COLO829 (cell line): ENCODE data around the gene GSN.

Source experiments
- DNase-seq: peaks from one replicate; pipeline ENCODE4 v3.0.0; 2012; ENCODE audit warnings: low spot score

Gene GSN

GRCh38 chr9:121267689-121268597, at the start of gene GSN:
TSS of gene GSN (plus strand) at chr9:121268162. CDS start at chr9:121301972, 33,810 bp downstream.
- no peak for DNase-seq

GRCh38 chr9:121218357-121219027, 49.5 kb upstream of the GSN start:
- no peak for DNase-seq

DNA sequence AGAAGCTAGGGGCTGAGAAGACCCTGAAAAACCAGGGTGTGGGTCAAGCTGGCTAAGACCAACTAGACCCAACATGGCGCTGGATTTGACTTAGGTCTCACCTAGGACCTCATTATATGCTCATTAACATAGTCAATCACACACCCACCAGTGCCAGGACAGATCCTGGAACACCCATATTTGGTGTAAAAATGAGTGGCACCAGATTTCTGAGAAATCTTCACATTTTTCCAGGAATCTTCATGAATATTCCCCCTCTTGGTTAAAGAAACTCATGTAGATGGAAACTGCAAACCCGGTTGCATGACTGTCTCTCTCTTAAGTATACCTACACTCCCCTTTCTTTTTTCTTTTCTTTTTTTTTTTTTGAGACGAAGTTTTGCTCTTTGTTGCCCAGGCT, 48.4 kb upstream of the GSN start:
- no peak for DNase-seq

DNA sequence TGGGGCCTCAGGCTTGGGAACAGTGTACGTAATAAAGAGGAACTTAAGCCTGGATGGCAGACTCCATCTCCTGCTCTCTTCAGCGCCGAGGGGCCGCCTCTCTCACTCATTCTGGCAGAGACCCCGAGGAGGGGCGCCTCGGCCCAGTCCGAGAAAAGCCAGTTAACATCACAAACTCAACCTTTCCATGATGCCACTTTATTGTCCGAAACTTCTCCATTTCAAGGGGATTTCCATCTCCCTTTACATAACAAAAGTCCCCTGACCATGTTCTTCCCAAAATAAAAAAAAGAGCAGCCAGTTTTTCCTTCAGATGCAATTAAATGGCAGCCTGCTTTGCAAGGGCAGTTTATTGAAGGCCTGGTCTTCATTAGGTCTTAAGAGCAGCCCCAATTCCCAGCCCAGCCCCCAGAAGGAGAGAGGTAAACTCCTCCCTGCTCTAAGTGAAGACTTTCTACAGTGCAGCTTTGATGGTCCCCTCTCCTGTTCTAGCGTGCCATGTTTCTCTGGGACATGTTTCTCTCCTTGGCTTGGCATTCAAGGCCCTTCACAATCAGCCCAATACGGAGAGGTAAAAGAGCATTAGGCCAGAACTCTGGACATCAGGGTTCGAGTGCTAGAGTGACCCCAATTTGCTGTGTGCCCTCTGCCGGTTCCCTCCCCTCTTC, 46.8 kb upstream of the GSN start:
- DNase-seq: no peak

DNA sequence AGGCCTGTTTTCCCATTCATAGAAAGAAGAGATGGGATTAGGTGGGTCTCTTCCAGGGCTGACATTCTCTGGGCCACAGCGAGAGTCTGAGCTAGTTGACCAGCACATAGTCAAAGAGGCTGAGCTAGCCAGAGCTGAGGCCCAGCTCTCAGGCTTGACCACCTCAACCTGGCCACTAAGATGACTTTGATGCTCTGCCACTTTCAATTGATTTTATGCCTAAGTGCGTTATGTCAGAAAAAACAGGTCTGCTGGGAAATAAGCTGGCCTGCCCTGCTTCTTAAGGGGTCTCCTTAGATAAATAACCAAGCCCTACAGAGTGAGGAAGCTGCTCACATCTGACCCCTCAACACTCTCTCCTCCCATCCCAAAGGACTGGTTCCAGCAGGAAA, 46.3 kb upstream of the GSN start:
- DNase-seq: no peak

DNA sequence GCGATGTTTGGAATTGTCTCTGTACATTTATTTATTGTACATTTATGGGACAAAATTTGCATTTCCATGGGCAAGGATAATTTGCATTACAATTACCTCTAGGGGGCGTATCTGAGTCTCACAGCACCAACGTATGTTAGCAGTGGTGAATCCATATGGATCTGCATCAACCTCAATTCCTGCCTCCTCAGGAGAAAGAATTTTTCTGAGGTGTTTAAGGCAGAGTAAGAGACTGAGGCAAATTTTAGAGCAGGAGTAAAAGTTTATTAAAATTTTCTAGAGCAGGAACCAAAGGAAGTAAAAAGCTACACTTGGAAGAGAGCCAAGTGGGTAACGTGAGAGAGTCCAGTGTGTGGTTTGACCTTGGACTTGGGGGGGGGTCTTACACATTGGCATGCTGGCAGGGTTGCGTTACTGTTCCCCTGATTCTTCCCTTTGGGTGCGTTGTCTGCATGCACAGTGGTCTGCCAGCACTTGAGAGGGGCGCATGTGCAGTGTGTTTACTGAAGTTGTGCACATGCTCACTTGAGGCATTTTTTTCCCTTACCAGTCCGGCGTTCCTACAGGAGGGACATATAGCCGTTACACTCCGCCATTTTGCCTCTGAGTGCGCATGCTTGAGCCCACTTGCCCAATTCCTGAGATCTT, 45.3 kb upstream of the GSN start:
- DNase-seq: peak; percentile 61

- DNase-seq: no peak
These were observed 42.7 kb upstream of the GSN start for GRCh38 chr9:121225240-121225639.

DNA sequence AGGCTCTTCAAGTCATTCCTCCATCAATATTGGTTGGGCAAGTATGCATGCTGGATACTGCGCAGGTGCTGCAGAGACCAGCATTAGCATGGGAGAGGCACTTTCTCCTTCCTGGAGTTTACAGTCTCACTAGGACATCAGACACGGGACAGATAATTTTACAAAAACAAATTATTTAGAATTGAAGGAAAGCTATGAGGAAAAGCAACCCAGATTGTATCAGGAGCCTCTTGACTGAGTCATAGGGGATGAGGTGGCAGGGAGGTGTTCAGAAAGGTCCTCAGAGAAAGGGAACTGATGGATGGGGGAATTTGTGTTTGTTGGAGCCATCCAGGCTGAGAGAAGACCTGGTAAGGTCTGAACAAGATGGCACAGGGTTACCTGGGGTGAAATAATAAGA, 41.8 kb upstream of the GSN start:
- DNase-seq: no peak

GRCh38 chr9:121227862-121228261, 40.1 kb upstream of the GSN start:
- DNase-seq: no peak

DNA sequence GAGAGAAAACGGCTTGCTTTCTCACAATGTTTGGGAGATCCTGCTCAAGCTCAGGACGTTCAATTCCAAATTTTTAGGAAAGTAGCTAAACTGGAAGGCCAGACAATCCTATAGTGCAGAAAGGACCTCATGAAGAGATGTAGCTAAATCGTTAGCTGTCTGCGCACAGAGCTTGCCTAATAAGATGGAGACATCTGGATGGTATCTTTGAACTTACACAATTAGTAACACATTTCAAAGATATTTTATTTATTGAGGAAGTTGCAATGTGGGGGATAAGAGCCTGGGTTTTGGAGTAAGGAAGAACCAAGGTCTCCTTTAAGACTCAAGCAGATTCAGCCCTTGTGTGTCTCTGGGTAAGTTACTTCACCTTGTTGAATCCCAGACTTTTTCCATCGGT, 37.7 kb upstream of the GSN start:
- no peak for DNase-seq

- no peak for DNase-seq
These were observed 35.7 kb upstream of the GSN start for GRCh38 chr9:121232251-121232650.

GRCh38 chr9:121233906-121234831, 33.8 kb upstream of the GSN start:
- DNase-seq: peak; percentile 83

DNA sequence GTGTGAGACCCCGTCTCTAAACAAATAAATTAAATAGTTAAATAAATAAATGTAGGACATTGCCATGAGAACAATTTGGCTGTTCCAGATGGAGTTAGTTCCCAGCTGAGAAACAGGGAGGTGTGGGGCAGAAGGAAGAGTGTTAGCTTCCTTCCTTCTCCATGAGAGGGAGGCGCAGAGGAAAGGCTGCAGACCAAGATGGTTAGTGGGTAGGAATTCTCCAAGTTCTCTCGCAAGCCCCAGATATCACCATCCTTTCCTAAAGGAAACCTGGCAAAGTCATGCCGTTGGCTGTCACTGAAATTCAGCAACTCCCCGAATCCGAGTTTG, 33.2 kb upstream of the GSN start:
- no peak for DNase-seq

DNA sequence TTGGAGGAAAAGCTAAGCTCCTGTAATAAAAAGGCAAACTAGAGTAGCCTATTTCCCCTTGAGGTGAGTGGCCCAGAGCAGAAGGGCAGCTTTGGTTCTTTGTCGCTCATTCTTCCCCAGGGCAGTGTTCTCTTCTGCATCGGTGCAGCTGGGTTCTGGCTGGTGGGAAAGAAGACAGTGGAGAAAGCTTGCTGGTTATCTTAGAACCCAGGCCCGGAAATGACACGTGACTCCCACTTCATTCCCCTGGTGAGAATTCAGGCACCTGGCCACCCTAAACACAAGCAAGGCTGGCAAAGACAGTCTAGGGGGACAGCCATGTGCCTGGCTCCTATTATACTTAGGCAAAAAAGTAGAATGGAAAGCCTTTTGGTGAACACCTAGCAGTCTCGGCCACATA, 32.5 kb upstream of the GSN start:
- DNase-seq: no peak

DNA sequence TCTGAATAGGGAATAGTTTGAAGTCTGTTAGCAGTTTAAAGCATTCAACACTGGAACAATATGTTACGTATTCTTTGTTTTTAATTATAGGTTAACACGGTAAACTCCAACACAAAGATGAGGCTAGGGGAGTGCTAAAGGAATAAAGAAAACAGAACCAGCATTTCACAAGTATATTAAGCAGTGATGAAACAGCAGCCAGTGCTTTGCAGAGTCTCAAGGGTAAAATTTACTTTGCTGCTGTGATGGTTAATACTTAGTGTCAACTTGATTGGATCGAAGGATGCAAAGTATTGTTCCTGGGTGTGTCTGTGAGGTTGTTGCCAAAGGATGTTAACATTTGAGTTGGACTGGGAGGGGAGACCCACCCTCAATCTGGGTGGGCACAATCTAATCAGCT, 30.0 kb upstream of the GSN start:
- no peak for DNase-seq

- DNase-seq: no peak
These were observed 28.9 kb upstream of the GSN start for GRCh38 chr9:121239071-121239470.

GRCh38 chr9:121239851-121240250, 28.1 kb upstream of the GSN start:
- DNase-seq: no peak

DNA sequence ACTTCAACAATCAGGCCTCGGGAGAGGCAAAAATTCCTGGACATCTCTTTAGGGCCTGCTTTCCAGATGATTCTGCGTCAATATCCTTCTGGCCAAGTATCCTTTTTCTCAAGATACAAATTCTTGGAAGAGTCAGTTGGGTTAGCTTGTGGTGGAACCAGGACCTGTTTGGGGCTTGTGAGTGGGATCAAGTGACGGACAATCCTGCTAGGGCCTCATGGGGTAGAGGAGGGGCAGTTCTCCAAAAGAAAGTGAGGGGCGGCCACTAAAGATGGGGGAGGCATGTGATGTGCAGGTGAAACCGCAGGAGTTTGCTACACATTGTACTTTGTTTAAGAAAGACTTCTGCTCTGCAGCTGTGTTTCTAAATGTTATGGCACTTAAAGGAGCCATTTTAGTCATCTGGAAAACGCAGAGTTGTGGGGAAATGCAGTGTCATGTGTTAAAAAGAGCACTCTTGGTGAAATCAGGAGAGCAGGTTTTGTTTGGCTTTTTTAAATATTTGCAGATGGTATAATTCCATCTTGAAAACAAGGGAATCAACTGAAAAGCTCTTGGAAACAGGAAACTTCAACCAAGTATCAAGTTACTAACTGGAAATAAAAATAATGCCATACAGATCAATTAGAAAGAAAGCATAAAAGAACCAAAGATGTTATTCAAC, 27.4 kb upstream of the GSN start:
- peak; percentile 59 for DNase-seq

DNA sequence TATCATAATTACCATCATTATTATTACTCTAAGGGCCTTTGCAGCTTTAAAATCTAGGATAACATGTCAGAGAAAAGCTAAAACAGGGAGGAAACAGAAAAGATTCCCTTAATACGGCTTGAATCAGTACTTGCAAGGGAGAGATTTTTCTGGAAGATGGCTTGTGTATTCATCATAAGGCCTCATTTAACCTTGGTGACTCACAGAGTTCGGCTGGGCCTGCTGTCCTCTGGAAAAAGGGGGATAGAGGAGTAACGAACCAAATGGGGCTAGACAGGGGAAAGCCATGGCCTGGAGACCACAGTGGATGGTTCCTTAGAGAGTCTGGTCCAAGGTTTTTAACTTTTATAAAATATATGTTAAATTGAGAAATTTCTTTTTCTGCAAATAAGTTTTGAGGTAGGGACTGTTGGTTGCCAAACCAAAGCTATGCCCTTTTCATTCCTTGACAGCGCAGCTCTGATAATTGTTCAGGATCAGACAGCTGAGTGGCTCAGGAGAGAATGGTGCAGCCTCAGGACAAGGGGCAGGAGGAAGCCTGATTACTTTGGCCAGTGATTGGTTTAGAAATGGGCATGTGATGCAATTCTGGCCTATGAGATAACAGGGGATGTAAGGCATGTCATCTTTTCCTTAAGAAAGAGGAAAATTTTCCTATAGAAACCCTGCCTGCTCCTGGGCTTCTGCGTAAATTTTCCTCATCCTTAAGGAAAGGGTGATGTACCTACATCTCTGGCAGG, 25.6 kb upstream of the GSN start:
- no peak for DNase-seq

DNA sequence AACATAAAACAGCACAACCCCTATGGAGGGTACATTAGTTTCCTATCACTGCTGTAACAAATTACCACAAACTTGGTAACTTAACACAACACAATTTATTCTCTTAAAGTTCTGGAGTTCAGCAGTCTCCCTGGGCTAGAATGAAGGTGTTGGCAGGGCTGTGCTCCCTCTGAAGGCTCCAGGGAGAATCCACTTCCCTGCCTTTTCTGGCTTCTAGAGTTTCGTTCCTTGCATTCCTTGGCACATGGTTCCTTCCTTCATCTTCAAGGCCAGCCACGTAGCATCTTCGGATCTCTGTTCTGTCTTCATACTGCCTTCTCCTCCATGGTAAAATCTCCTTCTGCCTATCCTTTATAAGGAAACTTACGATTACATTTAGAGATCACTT, 25.0 kb upstream of the GSN start:
- DNase-seq: no peak
